GM12878 (cell line): Measurements from ENCODE around the gene TENT5D. TPM values are rescaled to one million over a fixed set of nuclear protein-coding genes. Genes with fewer than 3 reads are reported as not detected.

Experiments
- ATAC-seq: fragments of 200-7000 bp; cut with Tn5 transposase; 3 replicates; pipeline ENCODE4 v1.9.1; 2020; ENCODE audit warnings: mild to moderate bottlenecking, moderate library complexity
- BruUV-seq: library from RNA; stranded (reverse); fragments of 400-500 nt; replicated peaks from 2 replicates; lab custom pipeline; 2021; lab: Mats Ljungman, UMichigan
- CTCF ChIA-PET: fragments of 300-600 bp; sonication (Branson Sonifier 250); formaldehyde crosslinking; extraction: SDS; loops from one replicate; lab custom pipeline; 2021; ENCODE audit warnings: inconsistent platforms; lab: Yijun Ruan, JAX
- POLR2A ChIA-PET: fragments of 350-600 bp; formaldehyde crosslinking; extraction: SDS; loops from one replicate; lab custom pipeline; 2021; ENCODE audit warnings: inconsistent platforms; lab: Charles Lee
- RAD21 ChIA-PET: fragments of 300-600 bp; sonication (Branson Sonifier 250); formaldehyde crosslinking; loops from one replicate; lab custom pipeline; 2023; ENCODE audit warnings: antibody characterized with exemption; ENCODE audit not compliant: unreplicated experiment; lab: Charles Lee
- SMC1A ChIA-PET: fragments of 300-600 bp; sonication (Branson Sonifier 250); formaldehyde crosslinking; loops from one replicate; lab custom pipeline; 2023; ENCODE audit not compliant: unreplicated experiment, uncharacterized antibody; lab: Charles Lee
- DNase-seq: peaks from one replicate; pipeline ENCODE4 v3.0.0-alpha.2; 2011; ENCODE audit warnings: low read depth, low spot score
- FAIRE-seq: peaks from 3 replicates; lab custom pipeline; 2011; peaks lifted over from hg19 to GRCh38; lab: Jason Lieb, UNC
- H2AFZ ChIP-seq: 2 replicates; pipeline ENCODE4 v1.6.0; 2011; ENCODE audit warnings: low read depth, low read length, control low read depth; ENCODE audit not compliant: control insufficient read depth
- H3K27ac ChIP-seq: 2 replicates; pipeline ENCODE4 v1.5.1; 2011; ENCODE audit warnings: control low read depth; ENCODE audit not compliant: control insufficient read depth, insufficient read depth
- H3K27me3 ChIP-seq, 2 experiments: replicated peaks in 1 of 2; 2 replicates each; pipeline versions ENCODE4 v1.6.0 to v1.6.1; 2011; ENCODE audit warnings: low read length in 1 of 2; ENCODE audit not compliant: control insufficient read depth in 2 of 2, insufficient read depth in 2 of 2
- H3K36me3 ChIP-seq, 2 experiments: 2 replicates each; pipeline ENCODE4 v1.5.1; 2011; ENCODE audit warnings: low read length in 1 of 2; ENCODE audit not compliant: control insufficient read depth in 2 of 2, insufficient read depth in 2 of 2
- H3K4me1 ChIP-seq: 2 replicates; pipeline ENCODE4 v1.6.1; 2011; ENCODE audit warnings: mild to moderate bottlenecking, low read length, moderate library complexity, mixed read lengths; ENCODE audit not compliant: control insufficient read depth, insufficient read depth
- H3K4me2 ChIP-seq: 2 replicates; pipeline ENCODE4 v1.6.0; 2011; ENCODE audit warnings: control low read depth; ENCODE audit not compliant: control insufficient read depth, insufficient read depth
- H3K4me3 ChIP-seq: fragments of 200-600 bp; sonication (generic); 2 replicates; pipeline ENCODE4 v1.5.1; 2016
- H3K79me2 ChIP-seq: 2 replicates; pipeline ENCODE4 v1.6.0; 2011; ENCODE audit warnings: low read length; ENCODE audit not compliant: control insufficient read depth, insufficient read depth
- H3K9ac ChIP-seq: 2 replicates; pipeline ENCODE4 v1.8.0; 2011; ENCODE audit warnings: low read length, control low read depth, mixed read lengths; ENCODE audit not compliant: control insufficient read depth, insufficient read depth
- H3K9me3 ChIP-seq: replicated peaks from 3 replicates; pipeline ENCODE4 v1.5.1; 2011; ENCODE audit warnings: mild to moderate bottlenecking, low read length; ENCODE audit not compliant: control insufficient read depth, insufficient read depth
- H4K20me1 ChIP-seq: 2 replicates; pipeline ENCODE4 v1.6.0; 2011; ENCODE audit not compliant: control insufficient read depth, insufficient read depth
- BRCA1 ChIP-seq: IDR thresholded peaks from 2 replicates; pipeline ENCODE4 v1.6.1; 2011; ENCODE audit warnings: low read depth, low read length, improper control_type of control experiment
- CBX3 ChIP-seq: fragments of 200-600 bp; sonication (generic); IDR thresholded peaks from 2 replicates; pipeline ENCODE4 v1.6.1; 2016; ENCODE audit warnings: low read depth, borderline replicate concordance
- CTCF ChIP-seq, 3 experiments: IDR thresholded peaks in 2 of 3; conservative IDR thresholded peaks in 1 of 3; 2 replicates each; pipeline ENCODE4 v1.5.1; 2011; ENCODE audit warnings: low read depth in 3 of 3, low read length in 3 of 3, mild to moderate bottlenecking in 3 of 3, control low read depth in 2 of 3, moderate library complexity in 2 of 3, inconsistent platforms in 1 of 3, mixed read lengths in 1 of 3; ENCODE audit not compliant: control insufficient read depth in 2 of 3, insufficient read depth in 1 of 3; ENCODE audit errors: extremely low read depth in 1 of 3
- FOXM1 ChIP-seq: IDR thresholded peaks from 2 replicates; pipeline ENCODE4 v1.6.1; 2012; ENCODE audit warnings: low read depth, mild to moderate bottlenecking, inconsistent platforms, low read length, moderate library complexity
- RAD21 ChIP-seq: IDR thresholded peaks from 2 replicates; pipeline ENCODE4 v1.6.1; 2011; ENCODE audit warnings: mild to moderate bottlenecking, low read depth, low read length, moderate library complexity; ENCODE audit not compliant: insufficient read depth
- WGBS: methylation state at CpG from one replicate; pipeline ENCODE4 v1.1.6; 2016; ENCODE audit warnings: low lambda C conversion rate; ENCODE audit not compliant: insufficient replicate concordance, insufficient coverage; ENCODE audit errors: missing lambda C conversion rate; 5-methylcytosine and 5-hydroxymethylcytosine counted together
- in situ Hi-C: fragments of 300-500 bp; cut with MboI; formaldehyde crosslinking; loops from 9 replicates; pipeline ENCODE4 v1.14.3; 2018; ENCODE audit warnings: mixed read lengths
- intact Hi-C: fragments of 100-400 bp; cut with micrococcal nuclease; formaldehyde crosslinking; loops from one replicate; pipeline ENCODE4 v1.14.2; 2022; ENCODE audit not compliant: unreplicated experiment
- polyA plus RNA-seq, 11 experiments: library from polyadenylated mRNA; depleted of rRNA in 4 of 11; unstranded in 6 of 11; stranded (reverse) in 5 of 11; fragments of >200 nt; fragmentation: Nextera tagmentation in 4 of 11; fragmentation: Illumina TruSeq in 1 of 11; extraction: Ambion mirVana in 4 of 11; extraction: Trizol in 1 of 11; gene quantifications; 1 replicate in 1 of 11; 2 replicates in 10 of 11; pipeline versions ENCODE4 v1.2.1 to v1.2.3, GENCODE V29; 2011 to 2016; ENCODE audit warnings: inconsistent platforms in 2 of 11, missing spikeins in 2 of 11, low read depth in 1 of 11
- total RNA-seq, 4 experiments: library from RNA; depleted of rRNA in 3 of 4; stranded (reverse); fragments of >200 nt in 3 of 4; fragmentation: Illumina TruSeq in 1 of 4; extraction: Trizol in 1 of 4; gene quantifications; 2 replicates each; pipeline versions ENCODE4 v1.2.1 to v1.2.3, GENCODE V29; 2013 to 2021

TENT5D gene
- total and polyA plus RNA-seq, 10 of the 15 experiments (the other 5 are each of a cell fraction or from before 2014, with no cell fraction given): not detected

GRCh38 chrX:80430826-80431504, 10.7 kb downstream of the TENT5D start:
- H3K4me3 ChIP-seq: no peak overlapping the region
- no peak overlapping the region for H3K4me2 ChIP-seq
- intact Hi-C loops: loop anchor here (1.0 kb wide), 1 partner anchor 147 kb away; no protein-coding TSS in a partner anchor
- no peak overlapping the region for H3K27ac ChIP-seq
- no peaks in the 10 kb centered on the region for H3K9me3 ChIP-seq
- TF ChIP-seq FOXM1: no peak
- peak; percentile 23 to 37 (median 32); a peak in 3 of 6 replicates for TF ChIP-seq CTCF (IDR thresholded peaks at IDR 0.05 in 2 of 3, conservative IDR thresholded peaks at IDR 0.05 in 1 of 3; ENCODE audit: control insufficient read depth in 2 of 3, extremely low read depth in 1 of 3, insufficient read depth in 1 of 3, low read depth in 3 of 3, low read length in 3 of 3)
- TF ChIP-seq BRCA1: no peak
- peak; percentile 35 for TF ChIP-seq RAD21
- RAD21 ChIA-PET: no interaction called here
- DNase-seq (no peak), FAIRE-seq (no peak), ATAC-seq (no peak)
- no peaks in the 10 kb centered on the region for H3K4me1 ChIP-seq
- H3K27me3 ChIP-seq: no peaks in the 10 kb centered on the region
- SMC1A ChIA-PET: no interaction called here
- CTCF ChIA-PET: interaction anchor here (1.1 kb wide), 1 partner anchor 148 kb away, joined by 3 read pairs; no protein-coding TSS in a partner anchor
- no peak overlapping the region for H3K9ac ChIP-seq
- no peak overlapping the region for H2AFZ ChIP-seq
- WGBS: 19% methylated on average over 3 of the region's 3 CpGs
- H3K36me3 ChIP-seq: no peaks in the 10 kb centered on the region
- POLR2A ChIA-PET: no interaction called here
- H3K79me2 ChIP-seq: no peaks in the 10 kb centered on the region
- in situ Hi-C loops: no loop called here
- no peaks in the 10 kb centered on the region for H4K20me1 ChIP-seq
- BruUV-seq: no TSS peak

- Histone ChIP-seq H3K4me3 (no peak overlapping the region), H3K9me3 (no peaks in the 10 kb centered on the region), H3K79me2 (no peaks in the 10 kb centered on the region), H3K4me1 (no peaks in the 10 kb centered on the region), H3K9ac (no peak overlapping the region), H3K4me2 (no peak overlapping the region), H3K27ac (no peak overlapping the region), H2AFZ (no peak overlapping the region), H3K36me3 (no peaks in the 10 kb centered on the region), H4K20me1 (no peaks in the 10 kb centered on the region), H3K27me3 (no peaks in the 10 kb centered on the region)
- BruUV-seq: no TSS peak
- FAIRE-seq (no peak), ATAC-seq (no peak), DNase-seq (no peak)
- TF ChIP-seq CBX3: no peak
- CTCF ChIA-PET: interaction anchor here (1.1 kb wide), 1 partner anchor 147 kb away, joined by 3 read pairs; no protein-coding TSS in a partner anchor
- RAD21 ChIA-PET: no interaction called here
- SMC1A ChIA-PET: no interaction called here
- intact Hi-C loops: loop anchor here (1.0 kb wide), 1 partner anchor 147 kb away; no protein-coding TSS in a partner anchor
- POLR2A ChIA-PET: no interaction called here
- in situ Hi-C loops: no loop called here
These were observed 11.2 kb downstream of the TENT5D start for GRCh38 chrX:80431505-80431832.
